MM.1S (cell line): ENCODE results near the gene RASSF4.

ENCODE experiments used
- DNase-seq: peaks from one replicate; pipeline ENCODE4 v3.0.0-alpha.2; 2015
- H2AFZ ChIP-seq: fragments of 300-600 bp; sonication (generic); 2 replicates; pipeline ENCODE4 v1.6.0; 2016; ENCODE audit warnings: antibody characterized with exemption, low read length
- H3F3A ChIP-seq: fragments of 300-600 bp; sonication (generic); 2 replicates; pipeline ENCODE4 v1.6.1; 2016; ENCODE audit warnings: mild to moderate bottlenecking, antibody characterized with exemption, low read length, moderate library complexity, mixed read lengths; ENCODE audit not compliant: insufficient read depth
- H3K27ac ChIP-seq: fragments of 300-600 bp; sonication (generic); 2 replicates; pipeline ENCODE4 v1.5.1; 2016; ENCODE audit warnings: mild to moderate bottlenecking, low read length
- H3K27me3 ChIP-seq: fragments of 300-600 bp; sonication (generic); replicated peaks from 2 replicates; pipeline ENCODE4 v1.6.0; 2016; ENCODE audit warnings: low read length; ENCODE audit not compliant: insufficient read depth
- H3K36me3 ChIP-seq: fragments of 300-600 bp; sonication (generic); replicated peaks from 2 replicates; pipeline ENCODE4 v1.6.1; 2016; ENCODE audit warnings: mild to moderate bottlenecking, low read length, mixed read lengths; ENCODE audit not compliant: insufficient read depth
- H3K4me1 ChIP-seq: fragments of 300-600 bp; sonication (generic); 2 replicates; pipeline ENCODE4 v1.6.1; 2016; ENCODE audit warnings: low read length, mixed read lengths
- H3K4me2 ChIP-seq: fragments of 300-600 bp; sonication (generic); 2 replicates; pipeline ENCODE4 v1.6.0; 2016; ENCODE audit warnings: low read depth, low read length
- H3K4me3 ChIP-seq: fragments of 300-600 bp; sonication (generic); 2 replicates; pipeline ENCODE4 v1.5.1; 2016; ENCODE audit warnings: low read length, mixed read lengths
- H3K79me2 ChIP-seq: fragments of 300-600 bp; sonication (generic); 2 replicates; pipeline ENCODE4 v1.6.1; 2016; ENCODE audit warnings: mixed run types, low read length, mixed read lengths
- H3K9ac ChIP-seq: fragments of 300-600 bp; sonication (generic); 2 replicates; pipeline ENCODE4 v1.6.1; 2016; ENCODE audit warnings: low read length, mixed read lengths
- H3K9me2 ChIP-seq: fragments of 300-600 bp; sonication (generic); replicated peaks from 2 replicates; pipeline ENCODE4 v1.6.1; 2016; ENCODE audit warnings: mild to moderate bottlenecking, low read length, mixed read lengths; ENCODE audit not compliant: insufficient read depth
- H3K9me3 ChIP-seq: fragments of 300-600 bp; sonication (generic); replicated peaks from 2 replicates; pipeline ENCODE4 v1.6.1; 2016; ENCODE audit warnings: mild to moderate bottlenecking, low read length, mixed read lengths; ENCODE audit not compliant: insufficient read depth
- H4K20me1 ChIP-seq: fragments of 300-600 bp; sonication (generic); 2 replicates; pipeline ENCODE4 v1.6.1; 2016; ENCODE audit warnings: mild to moderate bottlenecking, low read length, moderate library complexity, mixed read lengths; ENCODE audit not compliant: insufficient read depth
- CTCF ChIP-seq: fragments of 300-600 bp; sonication (generic); IDR thresholded peaks from 2 replicates; pipeline ENCODE4 v1.5.1; 2016; ENCODE audit warnings: antibody characterized with exemption, low read length, mixed read lengths
- EZH2 ChIP-seq: fragments of 300-600 bp; sonication (generic); optimal IDR thresholded peaks from 2 replicates; pipeline ENCODE3; 2017; ENCODE audit warnings: low read depth, mild to moderate bottlenecking, antibody characterized with exemption, low read length, mixed read lengths
- EZH2phosphoT487 ChIP-seq: fragments of 300-600 bp; sonication (generic); IDR thresholded peaks from 2 replicates; pipeline ENCODE4 v1.6.1; 2018; ENCODE audit warnings: antibody characterized with exemption, low read length

Gene RASSF4

DNA sequence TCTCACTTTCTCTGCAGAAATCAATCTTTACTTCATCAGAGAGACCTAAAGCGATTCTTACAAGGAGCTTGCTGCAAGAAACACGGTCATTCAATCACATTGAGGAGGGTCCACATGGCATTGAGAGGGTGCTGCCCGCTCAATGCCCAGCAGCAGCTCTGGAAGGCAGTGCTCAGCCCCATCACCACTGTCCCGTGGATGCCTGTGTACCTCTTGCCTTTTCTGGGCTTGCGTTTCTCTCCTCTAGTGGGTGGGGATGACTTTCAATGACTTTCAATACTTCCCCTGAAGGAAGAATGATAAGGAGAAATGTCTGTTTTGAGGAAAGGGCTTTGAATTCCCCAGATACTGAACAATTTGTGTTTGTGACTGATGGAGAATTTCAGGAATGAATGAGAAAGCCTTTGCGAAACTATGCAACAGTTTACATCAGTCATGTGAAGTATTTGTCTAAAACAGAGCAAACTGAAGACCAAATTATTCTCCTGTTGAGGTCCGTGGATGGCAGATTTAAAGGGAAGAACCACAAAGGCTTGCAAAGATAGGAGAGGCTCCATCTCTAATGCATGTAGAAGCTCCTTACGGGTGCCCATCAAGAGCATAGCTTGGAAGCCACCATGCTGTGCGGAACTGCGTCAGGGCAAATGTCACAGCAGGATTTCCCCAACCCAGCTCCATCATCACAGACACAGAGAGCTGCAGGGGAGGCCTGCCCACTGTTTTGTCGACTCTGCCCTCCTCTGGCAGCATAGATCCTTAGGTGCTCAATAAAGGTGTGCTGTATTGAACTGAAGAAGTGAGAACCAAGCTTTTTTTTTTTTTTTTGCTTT lies 34.5 kb downstream of the RASSF4 start:
- Histone ChIP-seq H3K4me1 (peaks cover 26% of the 10 kb centered on the region), H3K4me3 (no peak overlapping the region), H3K27me3 (no peaks in the 10 kb centered on the region), H3K79me2 (no peaks in the 10 kb centered on the region), H3F3A (peaks cover 25% of the 10 kb centered on the region), H3K27ac (no peak overlapping the region), H4K20me1 (no peaks in the 10 kb centered on the region), H3K4me2 (no peak overlapping the region), H3K9me2 (no peaks in the 10 kb centered on the region), H3K9ac (no peak overlapping the region), H2AFZ (no peak overlapping the region), H3K36me3 (peaks cover 13% of the 10 kb centered on the region; the same call in 1 of the 2 replicates), H3K9me3 (no peaks in the 10 kb centered on the region)
- TF ChIP-seq CTCF, result no peak
- DNase-seq, result no peak

DNA sequence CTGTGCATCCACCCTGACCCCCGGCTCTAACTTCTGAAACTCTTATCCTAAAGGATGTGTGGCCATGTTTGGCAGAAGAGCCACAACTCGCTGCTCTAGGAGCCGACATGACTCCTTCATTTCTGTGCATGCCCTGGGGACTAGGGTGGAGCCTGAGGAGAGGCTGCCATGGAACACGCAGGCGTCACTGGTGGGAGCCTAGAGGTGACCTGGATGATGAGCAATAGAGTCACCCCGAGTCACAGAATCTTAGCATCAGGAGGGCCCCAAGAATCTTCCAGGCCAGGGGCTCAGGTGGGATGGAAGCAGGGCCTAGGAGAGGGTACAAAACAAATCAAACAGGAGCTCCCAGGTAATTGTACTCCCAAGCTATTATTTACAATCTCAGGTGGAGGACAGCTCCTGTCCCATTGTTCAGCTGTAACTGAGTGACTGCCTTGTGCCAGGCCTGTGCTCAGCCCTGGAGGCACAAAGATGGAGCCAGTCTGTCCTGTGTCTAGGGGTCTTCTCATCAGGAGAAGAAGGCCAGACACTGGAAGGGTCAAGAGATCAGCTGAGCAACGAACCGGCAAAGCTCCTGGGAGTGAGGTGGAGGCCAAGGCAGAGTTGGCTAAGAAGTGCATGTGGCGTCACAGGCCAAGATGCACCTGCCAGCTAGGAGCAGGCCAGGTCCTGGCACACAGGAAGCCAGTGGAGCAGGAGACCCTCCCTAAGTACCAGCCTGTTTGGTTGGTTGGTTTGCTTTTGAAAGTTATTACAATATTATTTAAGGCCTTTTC lies 35.3 kb downstream of the RASSF4 start:
- Histone ChIP-seq H3K79me2 (no peaks in the 10 kb centered on the region), H3K36me3 (peaks cover 11% of the 10 kb centered on the region; the same call in 1 of the 2 replicates), H2AFZ (no peak overlapping the region), H4K20me1 (no peaks in the 10 kb centered on the region), H3F3A (peaks cover 29% of the 10 kb centered on the region), H3K4me2 (no peak overlapping the region), H3K9me2 (no peaks in the 10 kb centered on the region), H3K4me1 (peaks cover 26% of the 10 kb centered on the region), H3K27ac (peak overlapping the region; percentile 59; the same call in 1 of the 2 replicates), H3K9ac (no peak overlapping the region), H3K9me3 (no peaks in the 10 kb centered on the region), H3K4me3 (no peak overlapping the region), H3K27me3 (no peaks in the 10 kb centered on the region)
- TF ChIP-seq EZH2phosphoT487 (no peak), EZH2 (no peak), CTCF (no peak)
- DNase-seq, result no peak

- H3K4me1 ChIP-seq, result peaks cover 26% of the 10 kb centered on the region
- TF ChIP-seq EZH2phosphoT487 (no peak), CTCF (no peak), EZH2 (no peak)
- no peaks in the 10 kb centered on the region for H3K9me3 ChIP-seq
- H3K27ac ChIP-seq, result peak overlapping the region; percentile 59; the same call in 1 of the 2 replicates
- H3K4me3 ChIP-seq, result no peak overlapping the region
- H3K27me3 ChIP-seq, result no peaks in the 10 kb centered on the region
- H2AFZ ChIP-seq, result no peak overlapping the region
- H4K20me1 ChIP-seq, result no peaks in the 10 kb centered on the region
- peaks cover 29% of the 10 kb centered on the region for H3F3A ChIP-seq
- H3K9ac ChIP-seq, result no peak overlapping the region; the same call in 1 of the 2 replicates
- H3K4me2 ChIP-seq, result 0 out of 2 replicates have a peak overlapping the region, but pooled peaks have one; percentile 11
- H3K9me2 ChIP-seq, result no peaks in the 10 kb centered on the region
- peaks cover 7% of the 10 kb centered on the region; the same call in 1 of the 2 replicates for H3K36me3 ChIP-seq
- no peaks in the 10 kb centered on the region for H3K79me2 ChIP-seq
- DNase-seq, result no peak
Measured at GRCh38 chr10:44995581-44995913, 35.9 kb downstream of the RASSF4 start.
